ENCODE data around the gene RAET1L. TPM values are rescaled to one million over a fixed set of nuclear protein-coding genes. Genes with fewer than 3 reads are reported as not detected.

Gene RAET1L
- total and polyA plus RNA-seq, 2 experiments from 2014 or later = not detected

DNA sequence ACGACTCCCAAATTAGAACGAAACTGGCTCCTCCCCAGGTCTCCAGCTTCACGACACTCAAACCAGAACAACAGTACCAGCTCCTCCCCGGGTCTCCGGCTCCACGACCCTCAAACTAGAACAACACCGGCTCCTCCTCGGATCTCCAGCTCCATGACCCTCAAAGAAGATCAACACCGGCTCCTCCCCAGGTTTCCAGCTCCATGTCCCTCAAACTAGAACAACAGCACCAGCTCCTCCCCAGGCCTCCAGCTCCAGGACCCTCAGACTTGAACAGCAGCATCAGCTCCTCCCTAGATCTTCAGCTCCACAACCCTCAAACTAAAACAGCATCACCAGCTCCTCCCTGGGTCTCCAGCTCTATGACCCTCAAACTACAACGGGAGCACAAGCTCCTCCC lies 29.8 kb upstream of the RAET1L start:
- Histone ChIP-seq H3K36me3 (ENCODE audit: insufficient read depth) (no peaks in the 10 kb centered on the region), H2AFZ (no peak overlapping the region), H3K79me2 (replicated peaks; ENCODE audit: insufficient read depth) (no peaks in the 10 kb centered on the region), H3K9me2 (ENCODE audit: insufficient read depth) (0 out of 2 replicates have a peak, but pooled peaks cover 5% of the 10 kb centered on the region), H3K4me2 (no peak overlapping the region), H3K4me1 (ENCODE audit: insufficient read depth) (no peaks in the 10 kb centered on the region), H3K4me3 (no peak overlapping the region), H3K27ac (ENCODE audit: low read depth) (no peak overlapping the region), H3F3A (replicated peaks; ENCODE audit: low read depth) (no peaks in the 10 kb centered on the region), H3K27me3 (ENCODE audit: insufficient read depth) (no peaks in the 10 kb centered on the region), H4K20me1 (replicated peaks; ENCODE audit: insufficient read depth) (no peaks in the 10 kb centered on the region)
- Mint-ChIP-seq H3K36me3 (ENCODE audit: low read depth) (peaks cover 15% of the 10 kb centered on the region), H3K9me3 (peaks cover 33% of the 10 kb centered on the region), H3K27ac (no peak overlapping the region), H3K27me3 (ENCODE audit: insufficient read depth, low read depth, poor library complexity) (peaks cover 28% of the 10 kb centered on the region), H3K4me3 (no peak overlapping the region), H3K4me1 (no peaks in the 10 kb centered on the region; the same call in 2 of the 3 replicates)
- no peak for ATAC-seq
- TF ChIP-seq ZNF331 (CRISPR knock-in tag; IDR thresholded peaks at IDR 0.05; ENCODE audit: low read depth) (no peak), NANOG (IDR thresholded peaks at IDR 0.05; ENCODE audit: borderline replicate concordance) (no peak)
- TF ChIP-seq, protein P1, sequence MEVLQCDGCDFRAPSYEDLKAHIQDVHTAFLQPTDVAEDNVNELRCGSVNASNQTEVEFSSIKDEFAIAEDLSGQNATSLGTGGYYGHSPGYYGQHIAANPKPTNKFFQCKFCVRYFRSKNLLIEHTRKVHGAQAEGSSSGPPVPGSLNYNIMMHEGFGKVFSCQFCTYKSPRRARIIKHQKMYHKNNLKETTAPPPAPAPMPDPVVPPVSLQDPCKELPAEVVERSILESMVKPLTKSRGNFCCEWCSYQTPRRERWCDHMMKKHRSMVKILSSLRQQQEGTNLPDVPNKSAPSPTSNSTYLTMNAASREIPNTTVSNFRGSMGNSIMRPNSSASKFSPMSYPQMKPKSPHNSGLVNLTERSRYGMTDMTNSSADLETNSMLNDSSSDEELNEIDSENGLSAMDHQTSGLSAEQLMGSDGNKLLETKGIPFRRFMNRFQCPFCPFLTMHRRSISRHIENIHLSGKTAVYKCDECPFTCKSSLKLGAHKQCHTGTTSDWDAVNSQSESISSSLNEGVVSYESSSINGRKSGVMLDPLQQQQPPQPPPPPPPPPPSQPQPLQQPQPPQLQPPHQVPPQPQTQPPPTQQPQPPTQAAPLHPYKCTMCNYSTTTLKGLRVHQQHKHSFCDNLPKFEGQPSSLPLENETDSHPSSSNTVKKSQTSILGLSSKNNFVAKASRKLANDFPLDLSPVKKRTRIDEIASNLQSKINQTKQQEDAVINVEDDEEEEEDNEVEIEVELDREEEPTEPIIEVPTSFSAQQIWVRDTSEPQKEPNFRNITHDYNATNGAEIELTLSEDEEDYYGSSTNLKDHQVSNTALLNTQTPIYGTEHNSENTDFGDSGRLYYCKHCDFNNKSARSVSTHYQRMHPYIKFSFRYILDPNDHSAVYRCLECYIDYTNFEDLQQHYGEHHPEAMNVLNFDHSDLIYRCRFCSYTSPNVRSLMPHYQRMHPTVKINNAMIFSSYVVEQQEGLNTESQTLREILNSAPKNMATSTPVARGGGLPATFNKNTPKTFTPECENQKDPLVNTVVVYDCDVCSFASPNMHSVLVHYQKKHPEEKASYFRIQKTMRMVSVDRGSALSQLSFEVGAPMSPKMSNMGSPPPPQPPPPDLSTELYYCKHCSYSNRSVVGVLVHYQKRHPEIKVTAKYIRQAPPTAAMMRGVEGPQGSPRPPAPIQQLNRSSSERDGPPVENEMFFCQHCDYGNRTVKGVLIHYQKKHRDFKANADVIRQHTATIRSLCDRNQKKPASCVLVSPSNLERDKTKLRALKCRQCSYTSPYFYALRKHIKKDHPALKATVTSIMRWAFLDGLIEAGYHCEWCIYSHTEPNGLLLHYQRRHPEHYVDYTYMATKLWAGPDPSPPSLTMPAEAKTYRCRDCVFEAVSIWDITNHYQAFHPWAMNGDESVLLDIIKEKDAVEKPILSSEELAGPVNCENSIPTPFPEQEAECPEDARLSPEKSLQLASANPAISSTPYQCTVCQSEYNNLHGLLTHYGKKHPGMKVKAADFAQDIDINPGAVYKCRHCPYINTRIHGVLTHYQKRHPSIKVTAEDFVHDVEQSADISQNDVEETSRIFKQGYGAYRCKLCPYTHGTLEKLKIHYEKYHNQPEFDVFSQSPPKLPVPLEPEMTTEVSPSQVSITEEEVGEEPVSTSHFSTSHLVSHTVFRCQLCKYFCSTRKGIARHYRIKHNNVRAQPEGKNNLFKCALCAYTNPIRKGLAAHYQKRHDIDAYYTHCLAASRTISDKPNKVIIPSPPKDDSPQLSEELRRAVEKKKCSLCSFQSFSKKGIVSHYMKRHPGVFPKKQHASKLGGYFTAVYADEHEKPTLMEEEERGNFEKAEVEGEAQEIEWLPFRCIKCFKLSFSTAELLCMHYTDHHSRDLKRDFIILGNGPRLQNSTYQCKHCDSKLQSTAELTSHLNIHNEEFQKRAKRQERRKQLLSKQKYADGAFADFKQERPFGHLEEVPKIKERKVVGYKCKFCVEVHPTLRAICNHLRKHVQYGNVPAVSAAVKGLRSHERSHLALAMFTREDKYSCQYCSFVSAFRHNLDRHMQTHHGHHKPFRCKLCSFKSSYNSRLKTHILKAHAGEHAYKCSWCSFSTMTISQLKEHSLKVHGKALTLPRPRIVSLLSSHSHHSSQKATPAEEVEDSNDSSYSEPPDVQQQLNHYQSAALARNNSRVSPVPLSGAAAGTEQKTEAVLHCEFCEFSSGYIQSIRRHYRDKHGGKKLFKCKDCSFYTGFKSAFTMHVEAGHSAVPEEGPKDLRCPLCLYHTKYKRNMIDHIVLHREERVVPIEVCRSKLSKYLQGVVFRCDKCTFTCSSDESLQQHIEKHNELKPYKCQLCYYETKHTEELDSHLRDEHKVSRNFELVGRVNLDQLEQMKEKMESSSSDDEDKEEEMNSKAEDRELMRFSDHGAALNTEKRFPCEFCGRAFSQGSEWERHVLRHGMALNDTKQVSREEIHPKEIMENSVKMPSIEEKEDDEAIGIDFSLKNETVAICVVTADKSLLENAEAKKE (CRISPR knock-in tag; IDR thresholded peaks at IDR 0.05) = no peak
- TF ChIP-seq, protein P2, sequence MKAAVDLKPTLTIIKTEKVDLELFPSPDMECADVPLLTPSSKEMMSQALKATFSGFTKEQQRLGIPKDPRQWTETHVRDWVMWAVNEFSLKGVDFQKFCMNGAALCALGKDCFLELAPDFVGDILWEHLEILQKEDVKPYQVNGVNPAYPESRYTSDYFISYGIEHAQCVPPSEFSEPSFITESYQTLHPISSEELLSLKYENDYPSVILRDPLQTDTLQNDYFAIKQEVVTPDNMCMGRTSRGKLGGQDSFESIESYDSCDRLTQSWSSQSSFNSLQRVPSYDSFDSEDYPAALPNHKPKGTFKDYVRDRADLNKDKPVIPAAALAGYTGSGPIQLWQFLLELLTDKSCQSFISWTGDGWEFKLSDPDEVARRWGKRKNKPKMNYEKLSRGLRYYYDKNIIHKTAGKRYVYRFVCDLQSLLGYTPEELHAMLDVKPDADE (IDR thresholded peaks at IDR 0.05) = no peak
- DNase-seq (ENCODE audit: low spot score) = no peak

DNA sequence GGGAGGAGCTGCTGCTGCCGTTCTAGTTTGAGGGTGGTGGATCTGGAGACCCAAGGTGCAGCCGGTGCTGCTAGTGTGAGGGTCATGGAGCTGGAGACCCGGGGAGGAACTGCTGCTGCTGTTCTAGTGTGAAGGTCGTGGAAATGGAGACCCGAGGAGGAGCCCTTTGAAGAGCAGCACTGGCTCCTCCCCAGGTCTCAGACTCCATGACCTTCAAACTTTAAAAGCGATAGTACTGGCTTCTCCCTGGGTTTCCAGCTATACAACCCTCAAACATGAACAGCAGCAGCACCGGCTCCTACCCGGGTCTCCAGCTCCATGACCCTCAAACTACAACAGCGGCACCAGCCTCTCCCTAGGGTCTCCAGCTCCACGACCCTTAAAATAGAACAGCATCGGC lies 28.1 kb upstream of the RAET1L start:
- H3K27me3 ChIP-seq (ENCODE audit: insufficient read depth) = no peaks in the 10 kb centered on the region
- H3F3A ChIP-seq (replicated peaks; ENCODE audit: low read depth) = no peaks in the 10 kb centered on the region
- H3K27me3 Mint-ChIP-seq (ENCODE audit: insufficient read depth, low read depth, poor library complexity) = peaks cover 28% of the 10 kb centered on the region
- ATAC-seq (no peak), DNase-seq (ENCODE audit: low spot score) (no peak)
- H3K4me1 ChIP-seq (ENCODE audit: insufficient read depth) = no peaks in the 10 kb centered on the region
- H3K4me1 Mint-ChIP-seq = no peaks in the 10 kb centered on the region; the same call in 2 of the 3 replicates
- no peak overlapping the region for H3K27ac ChIP-seq (ENCODE audit: low read depth)
- H3K36me3 ChIP-seq (ENCODE audit: insufficient read depth) = no peaks in the 10 kb centered on the region
- H3K27ac Mint-ChIP-seq = no peak overlapping the region
- H3K4me3 Mint-ChIP-seq = no peak overlapping the region
- H2AFZ ChIP-seq = no peak overlapping the region
- H3K4me3 ChIP-seq = no peak overlapping the region
- no peaks in the 10 kb centered on the region for H3K79me2 ChIP-seq (replicated peaks; ENCODE audit: insufficient read depth)
- 0 out of 2 replicates have a peak, but pooled peaks cover 5% of the 10 kb centered on the region for H3K9me2 ChIP-seq (ENCODE audit: insufficient read depth)
- H4K20me1 ChIP-seq (replicated peaks; ENCODE audit: insufficient read depth) = no peaks in the 10 kb centered on the region
- H3K4me2 ChIP-seq = no peak overlapping the region
- peaks cover 15% of the 10 kb centered on the region for H3K36me3 Mint-ChIP-seq (ENCODE audit: low read depth)
- H3K9me3 Mint-ChIP-seq = peaks cover 33% of the 10 kb centered on the region
- no peak for TF ChIP-seq EZH2phosphoT487 (IDR thresholded peaks at IDR 0.05; ENCODE audit: unreplicated experiment)
- TF ChIP-seq NANOG (IDR thresholded peaks at IDR 0.05; ENCODE audit: borderline replicate concordance) = no peak
- TF ChIP-seq, protein P1 (CRISPR knock-in tag; IDR thresholded peaks at IDR 0.05) = no peak

Measured in GM23338 (cell line).